Panc1 (cell line): ENCODE measurements around the gene PHF19. TPM values are rescaled to one million over a fixed set of nuclear protein-coding genes. Genes with fewer than 3 reads are reported as not detected.

Experiments used
- ATAC-seq: fragments of 200-7000 bp; cut with Tn5 transposase; 2 replicates; pipeline ENCODE4 v1.9.1; 2020; ENCODE audit warnings: mild to moderate bottlenecking, moderate library complexity
- BruUV-seq: library from RNA; stranded (reverse); fragments of 400-500 nt; replicated peaks from 2 replicates; lab custom pipeline; 2021; lab: Mats Ljungman, UMichigan
- CTCF ChIA-PET: fragments of 300-600 bp; sonication (Branson Sonifier 250); formaldehyde crosslinking; loops from one replicate; lab custom pipeline; 2022; ENCODE audit warnings: antibody characterized with exemption; lab: Charles Lee
- POLR2A ChIA-PET: fragments of 300-600 bp; sonication (Branson Sonifier 250); formaldehyde crosslinking; loops from one replicate; lab custom pipeline; 2022; ENCODE audit warnings: antibody characterized with exemption; lab: Charles Lee
- DNase-seq: peaks from one replicate; pipeline ENCODE4 v3.0.0-alpha.2; 2010; ENCODE audit warnings: low read depth, low spot score
- H3K27ac ChIP-seq: 2 replicates; pipeline ENCODE4 v1.5.1; 2011; ENCODE audit warnings: mild to moderate bottlenecking, low read length, inconsistent platforms
- H3K27me3 ChIP-seq: fragments of 200-500 bp; sonication (Bioruptor generic); 2 replicates; pipeline ENCODE4 v1.6.0; 2014; ENCODE audit warnings: low read length, inconsistent platforms; ENCODE audit not compliant: control insufficient read depth, insufficient read depth
- H3K36me3 ChIP-seq: fragments of 200-500 bp; sonication (Bioruptor generic); 2 replicates; pipeline ENCODE4 v1.5.1; 2014; ENCODE audit warnings: inconsistent platforms, mild to moderate bottlenecking, low read length, moderate library complexity; ENCODE audit not compliant: control insufficient read depth, insufficient read depth
- H3K4me1 ChIP-seq: 2 replicates; pipeline ENCODE4 v1.5.1; 2011; ENCODE audit warnings: inconsistent platforms, mild to moderate bottlenecking, low read length, moderate library complexity; ENCODE audit not compliant: control insufficient read depth, insufficient read depth
- H3K4me3 ChIP-seq, 2 experiments: 2 replicates each; pipeline ENCODE4 v1.5.1; 2011 to 2012; ENCODE audit warnings: low read depth in 2 of 2, low read length in 2 of 2, mild to moderate bottlenecking in 2 of 2, inconsistent platforms in 1 of 2, moderate library complexity in 1 of 2
- H3K9me3 ChIP-seq: fragments of 200-500 bp; sonication (Bioruptor generic); 2 replicates; pipeline ENCODE4 v1.5.1; 2014; ENCODE audit warnings: low read depth, mild to moderate bottlenecking, inconsistent platforms, low read length, moderate library complexity; ENCODE audit not compliant: control insufficient read depth, insufficient read depth
- CTCF ChIP-seq: fragments of 450-650 bp; IDR thresholded peaks from 2 replicates; pipeline ENCODE4 v1.5.1; 2017; ENCODE audit warnings: mild to moderate bottlenecking
- POLR2AphosphoS5 ChIP-seq: IDR thresholded peaks from 2 replicates; pipeline ENCODE4 v1.6.1; 2012; ENCODE audit warnings: mild to moderate bottlenecking, low read depth, low read length, moderate library complexity
- REST ChIP-seq, 2 experiments: IDR thresholded peaks; 2 replicates each; pipeline ENCODE4 v1.6.1; 2011 to 2012; ENCODE audit warnings: low read depth in 2 of 2, control low read depth in 1 of 2, low read length in 1 of 2, mild to moderate bottlenecking in 1 of 2, moderate library complexity in 1 of 2; ENCODE audit not compliant: insufficient read depth in 1 of 2
- SIN3A ChIP-seq: IDR thresholded peaks from 2 replicates; pipeline ENCODE4 v1.6.1; 2012; ENCODE audit warnings: low read depth, mild to moderate bottlenecking, low read length, moderate library complexity, borderline replicate concordance; ENCODE audit not compliant: insufficient read depth
- TCF7L2 ChIP-seq: IDR thresholded peaks from 2 replicates; pipeline ENCODE4 v1.6.1; 2011; ENCODE audit warnings: mild to moderate bottlenecking, low read depth, low read length, inconsistent platforms
- in situ Hi-C: cut with HindIII; loops from 2 replicates; pipeline ENCODE4 v1.10.0; 2016; ENCODE audit warnings: low sequenced_read_pairs, low pct_unique_long_range_greater_than_20kb
- intact Hi-C: fragments of 100-400 bp; cut with micrococcal nuclease; formaldehyde crosslinking; loops from one replicate; pipeline ENCODE4 v1.10.0; 2022; ENCODE audit not compliant: unreplicated experiment
- total RNA-seq: library from RNA; stranded (reverse); gene quantifications from one replicate; pipeline ENCODE4 v1.2.1, GENCODE V29; 2021; ENCODE audit not compliant: unreplicated experiment

Gene PHF19
- total RNA-seq, 1 experiment from 2014 or later, result 91.1 TPM

- BruUV-seq, result no TSS peak
- Histone ChIP-seq H3K36me3 (no peaks in the 10 kb centered on the region), H3K4me1 (no peaks in the 10 kb centered on the region), H3K27me3 (no peaks in the 10 kb centered on the region), H3K4me3 (no peak overlapping the region), H3K27ac (no peak overlapping the region), H3K9me3 (no peaks in the 10 kb centered on the region)
- no peak for TF ChIP-seq SIN3A
- no peak for TF ChIP-seq TCF7L2
- no peak for TF ChIP-seq CTCF
- TF ChIP-seq REST (IDR thresholded peaks at IDR 0.05; ENCODE audit: insufficient read depth in 1 of 2, low read depth in 2 of 2, low read length in 1 of 2), result no peak
- TF ChIP-seq POLR2AphosphoS5, result no peak
- DNase-seq (no peak), ATAC-seq (no peak)
- CTCF ChIA-PET, result no interaction called here
- intact Hi-C loops, result no loop called here
- POLR2A ChIA-PET, result no interaction called here
- in situ Hi-C loops, result no loop called here
Measured at GRCh38 chr9:120854596-120855327, 22.2 kb downstream of the PHF19 start.

GRCh38 chr9:120853198-120853597 lies 23.8 kb downstream of the PHF19 start:
- ATAC-seq (no peak), DNase-seq (no peak)
- no peaks in the 10 kb centered on the region for H3K4me1 ChIP-seq
- no peak for TF ChIP-seq CTCF
- TF ChIP-seq TCF7L2, result no peak
- no peak for TF ChIP-seq POLR2AphosphoS5
- TF ChIP-seq SIN3A, result no peak
- TF ChIP-seq REST (IDR thresholded peaks at IDR 0.05; ENCODE audit: insufficient read depth in 1 of 2, low read depth in 2 of 2, low read length in 1 of 2), result no peak
- H3K27me3 ChIP-seq, result no peaks in the 10 kb centered on the region
- H3K4me3 ChIP-seq, result no peak overlapping the region
- ChIA-PET POLR2A (no interaction called here), CTCF (no interaction called here)
- in situ Hi-C loops (no loop called here), intact Hi-C loops (no loop called here)
- H3K36me3 ChIP-seq, result no peaks in the 10 kb centered on the region
- H3K9me3 ChIP-seq, result no peaks in the 10 kb centered on the region
- no peak overlapping the region for H3K27ac ChIP-seq
- no TSS peak for BruUV-seq
